ENCODE data around the gene IL15.

- TF ChIP-seq CTCF (IDR thresholded peaks at IDR 0.05; ENCODE audit: low read depth, low read length, missing input control) (no peak), TAF1 (conservative IDR thresholded peaks at IDR 0.05) (no peak)
These were observed 91.0 kb downstream of the IL15 start for GRCh38 chr4:141727420-141727819.
